GM12874 (cell line): ENCODE measurements around the gene HDGFL1.

Experiments used
- TF ChIP-seq, protein P1 (sequence below): IDR thresholded peaks from 2 replicates; pipeline ENCODE4 v1.5.1; 2011; ENCODE audit warnings: low read depth, mild to moderate bottlenecking, control low read depth, low read length, moderate library complexity; ENCODE audit not compliant: insufficient read depth

HDGFL1 gene

DNA sequence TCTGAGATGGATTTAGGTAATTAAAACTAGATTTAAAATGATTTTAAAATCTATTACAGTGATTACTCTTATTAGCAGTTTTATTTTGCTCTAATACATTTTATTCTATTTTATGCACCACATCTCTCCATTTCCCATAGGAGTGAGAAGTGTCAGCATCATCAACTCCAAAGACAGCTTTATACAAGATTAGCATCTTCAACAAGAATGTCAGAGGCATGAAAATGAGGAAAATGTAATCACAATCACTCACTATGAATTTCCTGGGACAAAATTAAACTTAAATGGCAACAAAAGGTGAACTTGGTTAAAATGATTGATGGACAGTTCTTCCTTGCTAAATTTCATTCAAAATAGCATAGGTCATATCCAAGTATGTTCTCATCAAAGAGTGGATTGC is 19.8 kb downstream of the HDGFL1 start:
- TF ChIP-seq, protein P1, sequence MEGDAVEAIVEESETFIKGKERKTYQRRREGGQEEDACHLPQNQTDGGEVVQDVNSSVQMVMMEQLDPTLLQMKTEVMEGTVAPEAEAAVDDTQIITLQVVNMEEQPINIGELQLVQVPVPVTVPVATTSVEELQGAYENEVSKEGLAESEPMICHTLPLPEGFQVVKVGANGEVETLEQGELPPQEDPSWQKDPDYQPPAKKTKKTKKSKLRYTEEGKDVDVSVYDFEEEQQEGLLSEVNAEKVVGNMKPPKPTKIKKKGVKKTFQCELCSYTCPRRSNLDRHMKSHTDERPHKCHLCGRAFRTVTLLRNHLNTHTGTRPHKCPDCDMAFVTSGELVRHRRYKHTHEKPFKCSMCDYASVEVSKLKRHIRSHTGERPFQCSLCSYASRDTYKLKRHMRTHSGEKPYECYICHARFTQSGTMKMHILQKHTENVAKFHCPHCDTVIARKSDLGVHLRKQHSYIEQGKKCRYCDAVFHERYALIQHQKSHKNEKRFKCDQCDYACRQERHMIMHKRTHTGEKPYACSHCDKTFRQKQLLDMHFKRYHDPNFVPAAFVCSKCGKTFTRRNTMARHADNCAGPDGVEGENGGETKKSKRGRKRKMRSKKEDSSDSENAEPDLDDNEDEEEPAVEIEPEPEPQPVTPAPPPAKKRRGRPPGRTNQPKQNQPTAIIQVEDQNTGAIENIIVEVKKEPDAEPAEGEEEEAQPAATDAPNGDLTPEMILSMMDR = no peak

DNA sequence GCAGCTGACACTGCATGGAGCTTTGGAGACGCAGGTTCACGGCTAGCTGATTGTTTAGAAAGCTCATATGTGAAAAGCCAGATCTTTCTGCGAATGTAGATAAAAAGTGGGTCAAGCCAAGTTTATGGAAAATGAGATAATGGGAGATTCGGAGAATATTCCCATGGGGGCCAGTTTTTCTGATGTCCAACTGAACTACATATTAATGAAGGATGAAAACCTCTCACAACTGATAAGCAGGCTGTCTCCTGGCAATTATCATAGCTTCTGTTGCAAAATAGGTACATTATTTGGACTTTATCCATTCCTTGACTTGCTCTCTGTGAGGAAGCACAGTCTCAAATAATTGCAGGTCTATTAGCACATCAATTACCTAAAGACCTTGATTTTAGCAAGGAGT is 21.1 kb downstream of the HDGFL1 start:
- TF ChIP-seq, protein P1 = no peak

DNA sequence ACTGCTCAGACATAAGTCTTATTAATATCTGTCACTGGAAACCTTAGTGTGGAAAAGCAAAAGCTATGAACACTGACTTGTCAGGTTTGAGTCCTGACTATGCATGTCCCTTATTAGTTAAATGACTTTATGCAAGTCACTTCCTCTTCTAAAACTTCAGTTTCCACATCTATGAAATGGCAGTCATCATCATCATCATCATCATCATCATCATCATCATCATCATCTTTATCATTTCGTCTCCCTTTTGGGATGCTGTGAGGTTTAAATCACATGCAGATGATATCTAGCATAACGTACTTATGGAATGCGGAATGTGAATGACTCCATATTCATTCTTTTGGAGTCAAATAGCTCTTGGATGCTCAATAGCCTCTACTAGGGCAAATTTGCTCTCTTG is 24.5 kb downstream of the HDGFL1 start:
- TF ChIP-seq, protein P1 = no peak

DNA sequence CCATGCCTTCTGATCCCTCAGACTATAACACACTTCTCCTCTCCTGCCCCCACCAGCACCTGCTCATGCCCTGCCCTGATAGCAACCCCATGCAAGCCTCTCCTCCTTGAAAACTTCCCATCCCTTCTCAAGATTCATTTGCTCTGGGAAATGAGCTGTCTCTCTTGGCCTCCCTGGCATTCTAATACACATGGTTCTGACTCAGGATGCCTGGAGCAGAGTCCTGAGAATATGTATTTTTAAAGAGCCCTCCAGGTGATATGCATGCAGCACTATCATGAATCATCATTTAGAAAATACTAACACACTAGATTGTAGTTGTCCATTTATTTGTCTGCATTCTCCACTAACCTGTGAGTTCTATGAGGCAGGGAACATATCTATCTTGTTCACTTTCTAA is 26.6 kb downstream of the HDGFL1 start:
- TF ChIP-seq, protein P1 = no peak

DNA sequence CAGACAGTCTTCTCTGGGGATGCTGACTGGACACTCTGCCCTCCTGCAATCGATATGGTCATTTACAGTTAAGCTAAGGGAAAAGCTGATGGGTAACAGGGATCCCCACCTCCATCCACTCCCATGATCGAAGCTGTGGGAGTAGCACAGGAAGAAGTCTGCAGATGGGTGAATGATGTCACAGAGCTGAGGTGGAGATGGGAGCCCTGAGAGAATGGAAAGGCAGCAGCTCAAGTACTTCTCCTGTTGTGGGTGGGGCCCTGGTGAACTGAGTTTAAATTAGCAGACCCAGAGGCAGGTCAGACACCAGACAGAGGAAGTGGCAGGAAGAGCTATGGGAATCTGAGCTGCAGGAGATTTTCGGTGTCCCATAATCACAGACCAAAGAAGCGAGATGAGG is 29.0 kb downstream of the HDGFL1 start:
- TF ChIP-seq, protein P1 = no peak

DNA sequence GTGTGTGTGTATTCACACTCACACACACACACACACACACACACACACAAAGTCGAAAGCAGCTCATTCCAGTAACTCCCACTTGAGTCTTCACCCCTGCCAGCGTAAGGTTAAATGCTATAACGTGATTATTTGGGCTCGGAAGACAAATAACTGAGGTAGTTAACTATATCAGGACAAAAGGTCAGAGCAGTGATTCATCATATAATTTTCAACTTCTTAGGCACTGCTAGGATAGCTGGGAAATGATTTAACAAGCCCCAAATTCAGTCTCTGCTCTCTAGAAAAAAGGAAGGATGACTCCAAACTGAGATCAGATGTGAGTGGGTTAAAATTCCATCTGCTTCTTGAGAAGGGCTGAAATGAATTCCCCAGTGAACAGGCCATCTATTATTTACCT is 30.7 kb downstream of the HDGFL1 start:
- TF ChIP-seq, protein P1 = no peak

DNA sequence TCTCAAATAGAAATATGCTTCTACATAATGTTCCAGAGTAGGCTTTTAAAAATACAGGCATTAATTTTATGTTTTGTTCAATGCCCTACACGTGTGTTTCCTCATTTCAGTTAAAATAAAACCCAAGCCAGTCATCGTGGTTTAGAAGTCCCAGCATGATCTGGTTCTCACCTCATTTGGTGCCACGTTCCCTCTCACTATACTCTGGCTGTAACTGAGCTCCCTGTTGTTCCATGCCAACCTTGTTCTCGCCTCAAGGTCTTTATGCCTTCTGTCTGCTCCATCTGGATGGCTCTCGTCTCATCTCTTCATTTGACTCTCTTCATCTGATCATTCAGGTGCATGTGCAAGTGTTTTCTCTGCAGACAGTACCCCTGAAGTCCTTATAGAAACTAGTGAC is 32.6 kb downstream of the HDGFL1 start:
- TF ChIP-seq, protein P1 = no peak

DNA sequence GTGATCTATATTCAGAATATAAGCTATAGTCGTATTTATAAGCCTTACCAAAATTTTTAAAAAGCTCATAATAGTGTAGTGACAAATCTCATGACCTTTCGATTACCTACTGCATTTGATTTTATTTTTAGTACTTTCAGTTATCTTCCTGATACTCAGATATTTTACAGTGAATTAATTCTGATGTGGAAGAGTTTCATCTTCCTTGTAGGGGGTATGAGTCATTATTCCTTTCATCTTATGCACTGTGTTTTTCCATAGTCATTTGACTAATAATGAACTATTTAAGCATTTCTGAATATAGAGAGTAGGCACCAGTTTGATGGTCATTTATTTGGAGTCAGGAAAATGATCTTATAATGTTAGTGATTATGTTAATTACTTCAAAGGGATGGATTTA is 36.4 kb downstream of the HDGFL1 start:
- TF ChIP-seq, protein P1 = no peak
